A549 (cell line): ENCODE results near the gene RAD51B. TPM values are rescaled to one million over a fixed set of nuclear protein-coding genes. Genes with fewer than 3 reads are reported as not detected.

Source experiments
- ATAC-seq, 2 experiments: fragments of 200-7000 bp in 1 of 2; fragments of >200 bp in 1 of 2; cut with Nextera tagmentation in 1 of 2; cut with Tn5 transposase in 1 of 2; 3 replicates each; pipeline versions ENCODE4 v1.8.0 to v1.9.1; 2018 to 2020; ENCODE audit warnings: mild to moderate bottlenecking in 1 of 2, moderate library complexity in 1 of 2
- CTCF ChIA-PET: fragments of 300-600 bp; sonication (Branson Sonifier 250); formaldehyde crosslinking; extraction: SDS; loops from one replicate; lab custom pipeline; 2021; ENCODE audit warnings: antibody characterized with exemption, inconsistent platforms; lab: Yijun Ruan, JAX
- POLR2A ChIA-PET: fragments of 350-600 bp; formaldehyde crosslinking; extraction: SDS; loops from one replicate; lab custom pipeline; 2021; ENCODE audit warnings: antibody characterized with exemption, inconsistent platforms; lab: Yijun Ruan, JAX
- DNase-seq, 2 experiments: peaks; one replicate each; pipeline versions ENCODE4 v3.0.0 to v3.0.0-alpha.2; 2011 to 2016; ENCODE audit warnings: low read depth in 1 of 2, low spot score in 1 of 2
- FAIRE-seq: peaks from 2 replicates; lab custom pipeline; 2011; peaks lifted over from hg19 to GRCh38; lab: Jason Lieb, UNC
- H3K27ac ChIP-seq, 2 experiments: fragments of >200 bp; sonication (Bioruptor Twin); formaldehyde crosslinking; 3 replicates each; pipeline ENCODE4 v1.5.1; 2016 to 2017
- H3K4me1 ChIP-seq: fragments of >200 bp; sonication (Bioruptor Twin); formaldehyde crosslinking; 3 replicates; pipeline ENCODE4 v1.6.1; 2016
- H3K4me2 ChIP-seq: fragments of >200 bp; sonication (Bioruptor Twin); formaldehyde crosslinking; 3 replicates; pipeline ENCODE4 v1.6.1; 2016
- H3K4me3 ChIP-seq: fragments of >200 bp; sonication (Bioruptor Twin); formaldehyde crosslinking; 3 replicates; pipeline ENCODE4 v1.5.1; 2016
- H3K9me3 ChIP-seq: fragments of >200 bp; sonication (Bioruptor Twin); formaldehyde crosslinking; 3 replicates; pipeline ENCODE4 v1.6.1; 2016
- CEBPB ChIP-seq, 2 experiments: fragments of >200 bp in 1 of 2; sonication (Bioruptor Twin) in 1 of 2; formaldehyde crosslinking in 1 of 2; IDR thresholded peaks; 2 replicates each; pipeline ENCODE4 v1.6.1; 2012 to 2016
- CHD2 ChIP-seq: fragments of 150-350 bp; IDR thresholded peaks from 2 replicates; pipeline ENCODE4 v1.6.1; 2014; ENCODE audit warnings: low read length; ENCODE audit not compliant: partially characterized antibody
- CHD4 ChIP-seq: fragments of 200-600 bp; sonication (generic); IDR thresholded peaks from 2 replicates; pipeline ENCODE4 v1.6.1; 2016; ENCODE audit warnings: antibody characterized with exemption, mild to moderate bottlenecking, borderline replicate concordance
- CTCF ChIP-seq: fragments of >200 bp; sonication (Bioruptor Twin); formaldehyde crosslinking; IDR thresholded peaks from 3 replicates; pipeline ENCODE4 v1.5.1; 2016
- EHF ChIP-seq: fragments of 250-450 bp; sonication (Bioruptor Pico); IDR thresholded peaks from 2 replicates; pipeline ENCODE4 v1.5.0; 2020; ENCODE audit warnings: mild to moderate bottlenecking
- EHMT2 ChIP-seq: fragments of 200-600 bp; sonication (generic); IDR thresholded peaks from 2 replicates; pipeline ENCODE4 v1.6.1; 2016; ENCODE audit warnings: antibody characterized with exemption, low read depth, mild to moderate bottlenecking, moderate library complexity
- FOSB ChIP-seq: fragments of 250-450 bp; sonication (Bioruptor Pico); IDR thresholded peaks from 2 replicates; pipeline ENCODE4 v1.5.0; 2020; ENCODE audit warnings: mild to moderate bottlenecking, moderate library complexity
- FOXS1 ChIP-seq: fragments of 250-450 bp; sonication (Bioruptor Pico); IDR thresholded peaks from 2 replicates; pipeline ENCODE4 v1.5.0; 2020; ENCODE audit warnings: mild to moderate bottlenecking, moderate library complexity
- HEYL ChIP-seq: fragments of 250-450 bp; sonication (Bioruptor Pico); IDR thresholded peaks from 2 replicates; pipeline ENCODE4 v1.8.0; 2021; ENCODE audit warnings: mild to moderate bottlenecking, moderate library complexity
- MAFK ChIP-seq: fragments of 450-650 bp; IDR thresholded peaks from 2 replicates; pipeline ENCODE4 v1.6.1; 2014; ENCODE audit not compliant: partially characterized antibody
- POLR2A ChIP-seq: IDR thresholded peaks from 2 replicates; pipeline ENCODE4 v1.6.1; 2012; ENCODE audit warnings: mild to moderate bottlenecking, low read length
- REST ChIP-seq: fragments of 200-600 bp; sonication (generic); IDR thresholded peaks from 2 replicates; pipeline ENCODE4 v1.6.1; 2016; ENCODE audit warnings: antibody characterized with exemption, mild to moderate bottlenecking, moderate library complexity
- RNF2 ChIP-seq: fragments of 200-600 bp; sonication (generic); IDR thresholded peaks from 2 replicates; pipeline ENCODE4 v1.6.1; 2016; ENCODE audit warnings: low read depth, mild to moderate bottlenecking, antibody characterized with exemption, moderate library complexity, borderline replicate concordance
- SREBF2 ChIP-seq: fragments of 450-650 bp; IDR thresholded peaks from 2 replicates; pipeline ENCODE4 v1.6.1; 2014; ENCODE audit warnings: mild to moderate bottlenecking, moderate library complexity
- TP53 ChIP-seq: fragments of 250-450 bp; sonication (Bioruptor Pico); IDR thresholded peaks from 2 replicates; pipeline ENCODE4 v1.5.0; 2021; ENCODE audit warnings: mild to moderate bottlenecking, moderate library complexity
- ZFP36 ChIP-seq: fragments of 450-650 bp; IDR thresholded peaks from 2 replicates; pipeline ENCODE4 v1.6.1; 2014; ENCODE audit warnings: borderline replicate concordance; ENCODE audit not compliant: partially characterized antibody
- ZNF302 ChIP-seq: fragments of 250-450 bp; sonication (Bioruptor Pico); IDR thresholded peaks from 2 replicates; pipeline ENCODE4 v1.9.0; 2021; ENCODE audit warnings: inconsistent platforms, mild to moderate bottlenecking, moderate library complexity
- WGBS: methylation state at CpG from one replicate; pipeline ENCODE4 v1.1.6; 2017; ENCODE audit errors: missing lambda C conversion rate; 5-methylcytosine and 5-hydroxymethylcytosine counted together
- polyA plus RNA-seq, 4 experiments: library from polyadenylated mRNA; depleted of rRNA in 3 of 4; stranded (reverse); fragments of >200 nt; fragmentation: RNase III in 1 of 4; extraction: RNeasy Plus Mini Kit Qiagen cat#74134 plus additional on column Dnase treatment in 1 of 4; gene quantifications; 2 replicates in 3 of 4; 3 replicates in 1 of 4; pipeline ENCODE4 v1.2.3, GENCODE V29; 2011 to 2017
- TF ChIP-seq, protein P1 (sequence below): fragments of 250-450 bp; sonication (Bioruptor Pico); IDR thresholded peaks from 2 replicates; pipeline ENCODE4 v1.5.0; 2020; ENCODE audit warnings: low read depth, mild to moderate bottlenecking, moderate library complexity
- TF ChIP-seq, protein P2 (sequence below): IDR thresholded peaks from 2 replicates; pipeline ENCODE4 v1.6.1; 2012
- TF ChIP-seq, protein P3 (sequence below): fragments of >200 bp; sonication (Bioruptor Twin); formaldehyde crosslinking; IDR thresholded peaks from 2 replicates; pipeline ENCODE4 v1.6.1; 2016
- TF ChIP-seq, protein P4 (sequence below): fragments of 250-450 bp; sonication (Bioruptor Pico); IDR thresholded peaks from 2 replicates; pipeline ENCODE4 v1.5.0; 2021; ENCODE audit warnings: mild to moderate bottlenecking, moderate library complexity, borderline replicate concordance

RAD51B gene
- polyA plus RNA-seq, 2 of the 4 experiments (the other 2 are of a cell fraction): 7.2 to 10.8 TPM

DNA sequence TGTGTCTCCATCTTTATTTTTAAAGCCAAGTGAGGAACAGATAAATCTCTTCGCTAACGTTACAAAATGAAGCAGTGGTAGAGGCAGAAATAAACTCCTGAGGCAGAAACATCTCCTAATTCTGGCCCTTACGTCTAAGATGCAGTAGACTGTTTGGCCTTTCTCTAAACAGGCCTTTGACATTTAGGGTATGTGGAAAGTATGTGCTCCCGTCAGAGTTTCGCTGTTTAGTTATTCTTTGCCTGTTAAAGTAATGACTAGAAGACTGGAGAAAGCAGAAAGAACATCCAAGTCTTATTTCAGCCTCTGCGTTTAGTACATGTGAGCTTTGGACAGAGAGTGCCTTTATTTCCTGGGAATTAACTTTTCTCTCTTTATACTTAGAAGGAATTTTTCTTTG lies 216.6 kb downstream of the RAD51B start (continued):
- TF ChIP-seq CTCF: no peak
- no peak for TF ChIP-seq POLR2A
- TF ChIP-seq SREBF2: no peak

DNA sequence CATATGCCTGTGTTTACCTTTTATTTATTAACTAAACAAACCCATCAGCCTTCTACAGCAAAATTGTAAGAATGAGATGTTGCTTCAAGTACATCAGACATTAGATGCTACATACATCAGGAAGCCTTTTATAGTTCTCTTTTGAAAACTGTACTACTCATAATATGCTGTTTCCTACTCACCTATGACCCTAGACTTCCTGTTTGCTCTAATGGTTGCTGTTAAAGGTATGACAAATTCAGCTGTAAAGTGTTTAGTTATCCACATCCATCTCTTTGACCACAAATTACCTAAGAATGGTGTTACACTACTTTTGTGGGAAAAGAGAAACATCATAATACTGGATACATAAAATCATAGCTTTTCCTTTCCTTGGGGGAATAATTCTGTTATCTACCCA lies 220.0 kb downstream of the RAD51B start:
- CTCF ChIA-PET: interaction anchor here (1.0 to 1.2 kb wide), 3 partner anchors 11 to 17 kb away, joined by 3 to 4 read pairs (median 3); no protein-coding TSS in a partner anchor
- no peak for FAIRE-seq
- H3K4me1 ChIP-seq: peaks cover 21% of the 10 kb centered on the region
- TF ChIP-seq, protein P1, sequence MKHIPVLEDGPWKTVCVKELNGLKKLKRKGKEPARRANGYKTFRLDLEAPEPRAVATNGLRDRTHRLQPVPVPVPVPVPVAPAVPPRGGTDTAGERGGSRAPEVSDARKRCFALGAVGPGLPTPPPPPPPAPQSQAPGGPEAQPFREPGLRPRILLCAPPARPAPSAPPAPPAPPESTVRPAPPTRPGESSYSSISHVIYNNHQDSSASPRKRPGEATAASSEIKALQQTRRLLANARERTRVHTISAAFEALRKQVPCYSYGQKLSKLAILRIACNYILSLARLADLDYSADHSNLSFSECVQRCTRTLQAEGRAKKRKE: no peak
- TF ChIP-seq EHMT2: no peak
- TF ChIP-seq, protein P2, sequence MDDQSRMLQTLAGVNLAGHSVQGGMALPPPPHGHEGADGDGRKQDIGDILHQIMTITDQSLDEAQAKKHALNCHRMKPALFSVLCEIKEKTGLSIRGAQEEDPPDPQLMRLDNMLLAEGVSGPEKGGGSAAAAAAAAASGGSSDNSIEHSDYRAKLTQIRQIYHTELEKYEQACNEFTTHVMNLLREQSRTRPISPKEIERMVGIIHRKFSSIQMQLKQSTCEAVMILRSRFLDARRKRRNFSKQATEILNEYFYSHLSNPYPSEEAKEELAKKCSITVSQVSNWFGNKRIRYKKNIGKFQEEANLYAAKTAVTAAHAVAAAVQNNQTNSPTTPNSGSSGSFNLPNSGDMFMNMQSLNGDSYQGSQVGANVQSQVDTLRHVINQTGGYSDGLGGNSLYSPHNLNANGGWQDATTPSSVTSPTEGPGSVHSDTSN: no peak
- no peak for TF ChIP-seq CHD4
- no peak for TF ChIP-seq ZNF302 (CRISPR knock-in tag)
- TF ChIP-seq FOXS1 (CRISPR knock-in tag): no peak
- no peak for TF ChIP-seq HEYL
- no peak for TF ChIP-seq RNF2
- TF ChIP-seq CEBPB (IDR thresholded peaks at IDR 0.05): no peak
- TF ChIP-seq MAFK: no peak
- TF ChIP-seq, protein P3, sequence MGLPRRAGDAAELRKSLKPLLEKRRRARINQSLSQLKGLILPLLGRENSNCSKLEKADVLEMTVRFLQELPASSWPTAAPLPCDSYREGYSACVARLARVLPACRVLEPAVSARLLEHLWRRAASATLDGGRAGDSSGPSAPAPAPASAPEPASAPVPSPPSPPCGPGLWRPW: no peak
- TF ChIP-seq SREBF2: no peak
- no peak for TF ChIP-seq FOSB (CRISPR knock-in tag)
- TF ChIP-seq CHD2: no peak
- no peak for TF ChIP-seq EHF (CRISPR knock-in tag)
- no peak for TF ChIP-seq ZFP36
- TF ChIP-seq, protein P4, sequence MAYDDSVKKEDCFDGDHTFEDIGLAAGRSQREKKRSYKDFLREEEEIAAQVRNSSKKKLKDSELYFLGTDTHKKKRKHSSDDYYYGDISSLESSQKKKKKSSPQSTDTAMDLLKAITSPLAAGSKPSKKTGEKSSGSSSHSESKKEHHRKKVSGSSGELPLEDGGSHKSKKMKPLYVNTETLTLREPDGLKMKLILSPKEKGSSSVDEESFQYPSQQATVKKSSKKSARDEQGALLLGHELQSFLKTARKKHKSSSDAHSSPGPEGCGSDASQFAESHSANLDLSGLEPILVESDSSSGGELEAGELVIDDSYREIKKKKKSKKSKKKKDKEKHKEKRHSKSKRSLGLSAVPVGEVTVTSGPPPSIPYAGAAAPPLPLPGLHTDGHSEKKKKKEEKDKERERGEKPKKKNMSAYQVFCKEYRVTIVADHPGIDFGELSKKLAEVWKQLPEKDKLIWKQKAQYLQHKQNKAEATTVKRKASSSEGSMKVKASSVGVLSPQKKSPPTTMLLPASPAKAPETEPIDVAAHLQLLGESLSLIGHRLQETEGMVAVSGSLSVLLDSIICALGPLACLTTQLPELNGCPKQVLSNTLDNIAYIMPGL (CRISPR knock-in tag): no peak
- DNase-seq: no peak
- H3K4me2 ChIP-seq: no peak overlapping the region
- POLR2A ChIA-PET: no interaction called here
- no peak for ATAC-seq
- H3K9me3 ChIP-seq: no peaks in the 10 kb centered on the region
- no peak overlapping the region for H3K4me3 ChIP-seq
- H3K27ac ChIP-seq: no peak overlapping the region; a peak in 1 of 6 replicates

- no peak for DNase-seq
- no peak for FAIRE-seq
- no peaks in the 10 kb centered on the region for H3K9me3 ChIP-seq
- H3K4me1 ChIP-seq: peaks cover 21% of the 10 kb centered on the region
- no peak for TF ChIP-seq TP53
- TF ChIP-seq REST: no peak
- TF ChIP-seq, protein P3: no peak
- TF ChIP-seq, protein P4 (CRISPR knock-in tag): no peak
- TF ChIP-seq, all 56 proteins: peak for 0
- CTCF ChIA-PET: interaction anchor here (0.8 to 1.3 kb wide), 5 partner anchors 11 to 40 kb away, joined by 3 to 4 read pairs (median 3); no protein-coding TSS in a partner anchor
- no peak for ATAC-seq
- Histone ChIP-seq H3K4me2 (no peak overlapping the region), H3K27ac (0 out of 6 replicates have a peak overlapping the region, but pooled peaks of 1 of the 2 experiments have one; percentile 11), H3K4me3 (no peak overlapping the region)
- WGBS: 86% methylated on average over 6 of the region's 6 CpGs
- POLR2A ChIA-PET: no interaction called here
Observed at GRCh38 chr14:68040633-68041369, 221.2 kb downstream of the RAD51B start.
